ENCODE data around the gene RNF5. TPM values are rescaled to one million over a fixed set of nuclear protein-coding genes. Genes with fewer than 3 reads are reported as not detected.
"Not testable (repeated sequence)": the region's sequence is repeated elsewhere in the genome, so short reads cannot be mapped to it uniquely, and the experiment has no call there.

The RNF5 gene
- total RNA-seq, 1 donor from 2014 or later: 79.9 TPM

DNA sequence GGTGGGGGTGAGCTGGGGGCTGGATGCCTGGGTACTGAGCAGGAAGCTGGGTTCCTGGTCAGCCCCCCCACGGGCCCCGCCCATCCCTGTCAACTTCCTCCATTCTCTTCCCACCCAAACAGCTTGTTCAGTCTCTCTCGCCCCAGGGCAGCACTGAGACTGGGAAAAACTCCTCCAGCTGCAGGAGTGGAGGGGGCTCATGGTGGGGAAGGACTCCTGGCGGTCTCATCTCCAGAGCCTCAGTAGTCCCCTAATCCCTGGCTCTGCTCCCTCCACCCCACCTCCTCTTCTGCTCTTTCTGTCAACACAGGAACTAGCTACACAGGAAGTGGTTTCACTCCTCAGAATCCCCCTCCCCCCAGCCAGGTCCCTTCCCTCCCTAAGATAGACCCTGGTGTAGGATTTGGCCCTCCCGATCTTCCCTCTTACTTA, 14.4 kb downstream of the RNF5 start, which contains the start of gene GPSM3:
Gene GPSM3 (minus strand): TSS at position 36 of the 432 bp plus-strand sequence. CDS start 130 bp downstream, outside the sequence.
- no peak within 1 kb of the TSS for H3K4me3 ChIP-seq (ENCODE audit: low read depth, low read length)
- no peak for TF ChIP-seq CTCF (conservative IDR thresholded peaks at IDR 0.05; ENCODE audit: low read depth, low read length)

GRCh38 chr6:32193096-32193495, 14.9 kb downstream of the RNF5 start:
- not testable (repeated sequence) for H3K4me3 ChIP-seq (ENCODE audit: low read depth, low read length)

More for the DNA sequence above, 14.4 kb downstream of the RNF5 start, which contains the start of gene GPSM3:
- no peak for DNase-seq (ENCODE audit: low read depth)

GRCh38 chr6:32194388-32194787, 16.2 kb downstream of the RNF5 start:
- TF ChIP-seq CTCF (conservative IDR thresholded peaks at IDR 0.05; ENCODE audit: low read depth, low read length): no peak
- no peak for DNase-seq (ENCODE audit: low read depth)

More at GRCh38 chr6:32193096-32193495, 14.9 kb downstream of the RNF5 start:
- DNase-seq (ENCODE audit: low read depth): not testable (repeated sequence)

GRCh38 chr6:32194825-32195651, 16.8 kb downstream of the RNF5 start:
- H3K4me3 ChIP-seq (ENCODE audit: low read depth, low read length): peak overlapping the region; percentile 71
- peak; percentile 69 for TF ChIP-seq CTCF (conservative IDR thresholded peaks at IDR 0.05; ENCODE audit: low read depth, low read length)
- DNase-seq (ENCODE audit: low read depth): no peak

More at GRCh38 chr6:32194388-32194787, 16.2 kb downstream of the RNF5 start:
- no peak overlapping the region for H3K4me3 ChIP-seq (ENCODE audit: low read depth, low read length)

DNA sequence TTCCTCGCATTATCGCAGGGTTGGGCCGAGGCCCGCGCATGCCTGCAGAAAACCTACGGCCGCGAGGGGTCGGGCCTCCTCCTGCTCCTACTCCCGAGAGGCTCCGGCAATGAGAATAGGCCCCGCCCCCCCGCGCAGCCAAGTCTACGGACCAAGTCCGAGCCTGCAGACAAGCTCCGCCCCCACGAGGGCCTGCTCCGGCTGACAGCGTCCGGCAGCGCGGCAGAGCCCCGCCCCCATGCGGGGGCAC, 17.4 kb downstream of the RNF5 start:
- DNase-seq (ENCODE audit: low read depth): peak; percentile 84
- peak; percentile 42 for TF ChIP-seq CTCF (conservative IDR thresholded peaks at IDR 0.05; ENCODE audit: low read depth, low read length)
- peak overlapping the region; percentile 99 for H3K4me3 ChIP-seq (ENCODE audit: low read depth, low read length)

DNA sequence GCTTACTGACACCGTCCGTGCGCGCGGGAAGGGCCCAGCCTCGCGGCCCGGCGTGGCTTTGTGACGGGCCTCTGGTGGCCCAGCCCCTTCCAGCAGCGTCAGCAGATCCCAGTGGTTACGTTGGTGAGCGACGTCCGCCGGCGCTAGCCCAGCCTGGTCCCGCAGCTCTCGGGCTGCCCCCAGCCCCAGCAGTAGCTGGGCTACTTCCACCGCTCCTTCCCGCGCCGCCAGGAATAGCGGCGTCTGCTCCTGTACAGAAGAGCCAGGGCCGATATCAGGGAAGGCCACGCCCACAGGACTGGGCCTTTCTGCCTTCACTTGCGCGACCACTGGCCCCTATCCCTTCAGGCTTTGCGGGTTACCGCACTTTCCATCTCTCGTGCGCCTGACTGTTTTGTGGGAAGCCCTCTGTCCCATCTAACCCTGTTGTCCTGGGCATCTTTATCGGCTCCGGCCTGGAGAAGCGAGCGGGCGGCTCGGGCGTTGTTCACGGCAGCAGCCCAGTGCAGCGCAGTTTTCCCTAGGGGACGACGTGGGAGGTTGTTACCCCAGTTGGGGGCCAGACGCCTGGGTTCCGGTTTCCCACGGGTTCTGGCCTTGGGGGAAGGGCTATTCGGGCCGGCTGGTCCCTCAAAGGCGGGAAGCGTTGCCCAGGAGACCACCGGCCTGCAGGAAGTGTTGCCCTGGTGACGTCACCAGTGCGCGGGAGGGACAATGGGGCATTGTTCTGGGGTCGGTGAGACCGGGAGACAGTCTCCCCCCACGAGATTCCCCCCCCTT, 17.9 kb downstream of the RNF5 start:
- TF ChIP-seq CTCF (conservative IDR thresholded peaks at IDR 0.05; ENCODE audit: low read depth, low read length): no peak
- DNase-seq (ENCODE audit: low read depth): no peak
- H3K4me3 ChIP-seq (ENCODE audit: low read depth, low read length): peak overlapping the region; percentile 99
